Suprapubic skin (tissue), 4 donors: ENCODE results near the gene BCAP31.

Source experiments
- CTCF ChIP-seq, 2 donors: fragments of 200-600 bp in 1 of 2; fragments of 450-650 bp in 1 of 2; sonication (generic) in 1 of 2; IDR thresholded peaks; one replicate each; pipeline ENCODE4 v1.5.1; 2016 to 2019; ENCODE audit warnings: antibody characterized with exemption in 2 of 2, mild to moderate bottlenecking in 1 of 2, moderate library complexity in 1 of 2
- EP300 ChIP-seq: sonication (generic); formaldehyde crosslinking; IDR thresholded peaks from one replicate; pipeline ENCODE4 v1.6.1; 2017; ENCODE audit warnings: antibody characterized with exemption
- POLR2A ChIP-seq, 2 donors: fragments of 450-650 bp; IDR thresholded peaks; one replicate each; pipeline ENCODE4 v1.6.1; 2017; ENCODE audit warnings: antibody characterized with exemption in 2 of 2, mild to moderate bottlenecking in 2 of 2, moderate library complexity in 2 of 2
- POLR2AphosphoS5 ChIP-seq, 3 donors: sonication (generic); formaldehyde crosslinking; IDR thresholded peaks; one replicate each; pipeline ENCODE4 v1.6.1; 2017; ENCODE audit warnings: antibody characterized with exemption in 3 of 3

DNA sequence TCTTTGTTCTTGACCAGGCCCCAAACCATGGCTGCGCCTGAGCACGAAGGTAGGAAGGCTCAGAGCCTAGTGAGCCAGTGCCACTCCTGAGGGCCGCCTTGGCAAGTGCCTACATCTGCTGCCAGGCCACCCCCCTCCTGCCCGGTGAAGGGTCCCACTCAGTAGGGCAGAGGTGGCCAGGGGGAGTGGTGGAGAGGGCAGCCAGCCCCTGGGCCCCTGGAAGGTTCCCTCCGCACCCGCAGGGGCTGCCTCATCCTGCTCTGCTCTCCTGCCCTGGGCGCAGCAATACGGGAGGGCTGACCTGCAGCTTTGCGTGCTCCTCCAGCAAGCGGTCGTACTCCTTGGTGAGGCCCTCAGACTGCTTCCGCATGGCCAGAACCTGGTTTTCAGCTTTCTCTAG, 22.5 kb downstream of the BCAP31 start:
- TF ChIP-seq CTCF (IDR thresholded peaks at IDR 0.05) (no peak), EP300 (no peak), POLR2A (IDR thresholded peaks at IDR 0.05) (no peak), POLR2AphosphoS5 (IDR thresholded peaks at IDR 0.05) (no peak)
